ENCODE results near the gene LSM4. TPM values are rescaled to one million over a fixed set of nuclear protein-coding genes. Genes with fewer than 3 reads are reported as not detected.

Gene LSM4
- total and polyA plus RNA-seq, 2 of the 13 experiments (the other 11 are each of a cell fraction or from before 2014, with no cell fraction given): 65.8 to 166 TPM

DNA sequence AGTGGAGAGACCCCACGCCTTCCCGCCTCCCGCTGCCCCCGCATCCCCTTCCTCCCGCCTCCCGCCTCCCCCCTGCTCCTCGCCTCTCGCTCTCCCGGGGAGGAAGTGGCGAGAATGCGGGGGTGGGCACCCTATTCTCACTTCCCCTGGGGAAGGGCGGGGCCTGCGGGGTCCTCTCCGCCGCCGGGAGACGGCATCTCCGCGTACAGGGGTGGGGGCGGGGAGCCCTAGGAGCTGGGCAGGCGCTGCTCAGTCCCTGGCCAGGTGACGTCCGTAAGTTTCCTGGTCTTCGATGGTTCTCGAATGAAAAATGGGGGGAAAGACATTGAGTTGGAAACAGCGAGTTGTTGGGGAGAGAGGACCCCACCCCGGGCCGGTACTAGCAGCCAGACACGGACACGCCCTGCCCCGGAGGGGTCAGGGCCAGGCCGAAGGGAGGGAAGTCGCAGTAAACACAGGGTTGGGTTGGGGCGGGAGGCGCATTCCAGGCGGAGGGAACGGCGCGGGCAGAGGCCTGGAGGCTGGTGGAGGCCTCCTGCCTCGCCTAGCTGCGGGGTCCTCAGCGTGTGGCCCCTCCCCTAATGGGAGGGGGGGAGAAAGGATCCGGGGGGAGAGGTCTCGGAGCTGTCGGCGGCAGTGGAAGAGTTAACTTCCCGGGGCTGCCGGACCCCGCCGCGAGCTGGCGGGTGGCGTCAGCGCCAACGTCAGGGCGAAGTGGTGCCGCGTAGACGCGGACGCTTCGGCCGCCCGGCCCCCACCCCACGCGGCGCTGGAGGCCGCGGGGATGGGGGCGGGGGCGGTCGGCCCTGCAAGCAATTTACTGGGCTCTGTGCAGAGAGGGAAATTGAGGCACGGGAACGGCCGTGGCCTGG lies 31.1 kb downstream of the LSM4 start (continued):
- TF ChIP-seq ZNF136 (CRISPR knock-in tag; IDR thresholded peaks at IDR 0.05; ENCODE audit: low read depth) (0 out of 2 replicates have a peak, but pooled peaks have one; percentile 42), RCOR2 (CRISPR knock-in tag; IDR thresholded peaks at IDR 0.05) (peak; percentile 41; the same call in 1 of the 2 replicates), NBN (conservative IDR thresholded peaks at IDR 0.05) (no peak), ZSCAN30 (CRISPR knock-in tag; IDR thresholded peaks at IDR 0.05) (no peak), KLF6 (CRISPR knock-in tag; IDR thresholded peaks at IDR 0.05) (peak; percentile 75; the same call in 1 of the 2 replicates), ZNF124 (CRISPR knock-in tag; IDR thresholded peaks at IDR 0.05) (no peak), ZMYM2 (CRISPR knock-in tag; IDR thresholded peaks at IDR 0.05) (no peak), ZNF672 (CRISPR knock-in tag; IDR thresholded peaks at IDR 0.05) (no peak), RARA (CRISPR knock-in tag; IDR thresholded peaks at IDR 0.05) (peak; percentile 98), TMF1 (CRISPR knock-in tag; IDR thresholded peaks at IDR 0.05; ENCODE audit: low read depth) (no peak), KDM3A (CRISPR knock-in tag; IDR thresholded peaks at IDR 0.05; ENCODE audit: low read depth) (no peak), TBX2 (CRISPR knock-in tag; IDR thresholded peaks at IDR 0.05; ENCODE audit: borderline replicate concordance) (peak; percentile 36; the same call in 1 of the 2 replicates), CBX1 (IDR thresholded peaks at IDR 0.05; ENCODE audit: low read depth) (peak; percentile 50), ZNF383 (CRISPR knock-in tag; IDR thresholded peaks at IDR 0.05; ENCODE audit: borderline replicate concordance) (0 out of 2 replicates have a peak, but pooled peaks have one; percentile 35), MATR3 (CRISPR knock-in tag; IDR thresholded peaks at IDR 0.05) (no peak), SP4 (CRISPR knock-in tag; IDR thresholded peaks at IDR 0.05) (peak; percentile 45; the same call in 1 of the 2 replicates), ZFYVE20 (CRISPR knock-in tag; IDR thresholded peaks at IDR 0.05; ENCODE audit: borderline replicate concordance, low read depth) (peak; percentile 9; the same call in 1 of the 2 replicates)
- TF ChIP-seq, protein P1, sequence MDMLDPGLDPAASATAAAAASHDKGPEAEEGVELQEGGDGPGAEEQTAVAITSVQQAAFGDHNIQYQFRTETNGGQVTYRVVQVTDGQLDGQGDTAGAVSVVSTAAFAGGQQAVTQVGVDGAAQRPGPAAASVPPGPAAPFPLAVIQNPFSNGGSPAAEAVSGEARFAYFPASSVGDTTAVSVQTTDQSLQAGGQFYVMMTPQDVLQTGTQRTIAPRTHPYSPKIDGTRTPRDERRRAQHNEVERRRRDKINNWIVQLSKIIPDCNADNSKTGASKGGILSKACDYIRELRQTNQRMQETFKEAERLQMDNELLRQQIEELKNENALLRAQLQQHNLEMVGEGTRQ (IDR thresholded peaks at IDR 0.05; ENCODE audit: low read depth, low read length): no peak
- TF ChIP-seq, protein P1 (CRISPR knock-in tag; IDR thresholded peaks at IDR 0.05; ENCODE audit: borderline replicate concordance): no peak
- TF ChIP-seq, protein P2, sequence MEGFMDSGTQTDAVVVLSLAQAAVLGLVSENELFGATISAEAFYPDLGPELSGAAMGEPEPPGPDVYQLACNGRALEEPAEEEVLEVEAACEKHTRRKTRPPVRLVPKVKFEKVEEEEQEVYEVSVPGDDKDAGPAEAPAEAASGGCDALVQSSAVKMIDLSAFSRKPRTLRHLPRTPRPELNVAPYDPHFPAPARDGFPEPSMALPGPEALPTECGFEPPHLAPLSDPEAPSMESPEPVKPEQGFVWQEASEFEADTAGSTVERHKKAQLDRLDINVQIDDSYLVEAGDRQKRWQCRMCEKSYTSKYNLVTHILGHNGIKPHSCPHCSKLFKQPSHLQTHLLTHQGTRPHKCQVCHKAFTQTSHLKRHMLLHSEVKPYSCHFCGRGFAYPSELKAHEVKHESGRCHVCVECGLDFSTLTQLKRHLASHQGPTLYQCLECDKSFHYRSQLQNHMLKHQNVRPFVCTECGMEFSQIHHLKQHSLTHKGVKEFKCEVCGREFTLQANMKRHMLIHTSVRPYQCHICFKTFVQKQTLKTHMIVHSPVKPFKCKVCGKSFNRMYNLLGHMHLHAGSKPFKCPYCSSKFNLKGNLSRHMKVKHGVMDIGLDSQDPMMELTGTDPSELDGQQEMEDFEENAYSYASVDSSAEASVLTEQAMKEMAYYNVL (CRISPR knock-in tag; IDR thresholded peaks at IDR 0.05; ENCODE audit: borderline replicate concordance): peak; percentile 77
- TF ChIP-seq, protein P3, sequence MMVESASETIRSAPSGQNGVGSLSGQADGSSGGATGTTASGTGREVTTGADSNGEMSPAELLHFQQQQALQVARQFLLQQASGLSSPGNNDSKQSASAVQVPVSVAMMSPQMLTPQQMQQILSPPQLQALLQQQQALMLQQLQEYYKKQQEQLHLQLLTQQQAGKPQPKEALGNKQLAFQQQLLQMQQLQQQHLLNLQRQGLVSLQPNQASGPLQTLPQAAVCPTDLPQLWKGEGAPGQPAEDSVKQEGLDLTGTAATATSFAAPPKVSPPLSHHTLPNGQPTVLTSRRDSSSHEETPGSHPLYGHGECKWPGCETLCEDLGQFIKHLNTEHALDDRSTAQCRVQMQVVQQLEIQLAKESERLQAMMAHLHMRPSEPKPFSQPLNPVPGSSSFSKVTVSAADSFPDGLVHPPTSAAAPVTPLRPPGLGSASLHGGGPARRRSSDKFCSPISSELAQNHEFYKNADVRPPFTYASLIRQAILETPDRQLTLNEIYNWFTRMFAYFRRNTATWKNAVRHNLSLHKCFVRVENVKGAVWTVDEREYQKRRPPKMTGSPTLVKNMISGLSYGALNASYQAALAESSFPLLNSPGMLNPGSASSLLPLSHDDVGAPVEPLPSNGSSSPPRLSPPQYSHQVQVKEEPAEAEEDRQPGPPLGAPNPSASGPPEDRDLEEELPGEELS (CRISPR knock-in tag; IDR thresholded peaks at IDR 0.05): peak; percentile 61
- TF ChIP-seq, protein P4, sequence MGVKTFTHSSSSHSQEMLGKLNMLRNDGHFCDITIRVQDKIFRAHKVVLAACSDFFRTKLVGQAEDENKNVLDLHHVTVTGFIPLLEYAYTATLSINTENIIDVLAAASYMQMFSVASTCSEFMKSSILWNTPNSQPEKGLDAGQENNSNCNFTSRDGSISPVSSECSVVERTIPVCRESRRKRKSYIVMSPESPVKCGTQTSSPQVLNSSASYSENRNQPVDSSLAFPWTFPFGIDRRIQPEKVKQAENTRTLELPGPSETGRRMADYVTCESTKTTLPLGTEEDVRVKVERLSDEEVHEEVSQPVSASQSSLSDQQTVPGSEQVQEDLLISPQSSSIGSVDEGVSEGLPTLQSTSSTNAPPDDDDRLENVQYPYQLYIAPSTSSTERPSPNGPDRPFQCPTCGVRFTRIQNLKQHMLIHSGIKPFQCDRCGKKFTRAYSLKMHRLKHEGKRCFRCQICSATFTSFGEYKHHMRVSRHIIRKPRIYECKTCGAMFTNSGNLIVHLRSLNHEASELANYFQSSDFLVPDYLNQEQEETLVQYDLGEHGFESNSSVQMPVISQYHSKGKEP (CRISPR knock-in tag; IDR thresholded peaks at IDR 0.05): no peak
